Lower lobe of right lung (tissue), 2 donors: ENCODE measurements around the gene SHISAL1. TPM values are rescaled to one million over a fixed set of nuclear protein-coding genes. Genes with fewer than 3 reads are reported as not detected.
"Not testable (repeated sequence)": the region's sequence is repeated elsewhere in the genome, so short reads cannot be mapped to it uniquely, and the experiment has no call there.

Experiments used
- ATAC-seq, 2 donors: fragments of 200-7000 bp; cut with Tn5 transposase; one replicate each; pipeline ENCODE4 v1.9.1; 2020 to 2022; ENCODE audit warnings: mild to moderate bottlenecking in 2 of 2, moderate library complexity in 2 of 2
- DNase-seq: peaks from one replicate; pipeline ENCODE4 v3.0.0-alpha.2; 2020
- H3K27ac ChIP-seq: fragments of 200-600 bp; one replicate; pipeline ENCODE4 v1.8.0; 2022
- H3K27me3 ChIP-seq: fragments of 200-600 bp; one replicate; pipeline ENCODE4 v1.8.0; 2022; ENCODE audit warnings: low read depth
- H3K36me3 ChIP-seq: fragments of 200-600 bp; one replicate; pipeline ENCODE4 v1.8.0; 2022; ENCODE audit warnings: mild to moderate bottlenecking
- H3K4me1 ChIP-seq: fragments of 200-600 bp; one replicate; pipeline ENCODE4 v1.8.0; 2022
- H3K4me3 ChIP-seq: fragments of 200-600 bp; one replicate; pipeline ENCODE4 v1.8.0; 2022; ENCODE audit warnings: mild to moderate bottlenecking
- H3K9me3 ChIP-seq: fragments of 200-600 bp; one replicate; pipeline ENCODE4 v1.8.0; 2022
- intact Hi-C: fragments of 100-400 bp; cut with DNase I; formaldehyde crosslinking; loops from one replicate; pipeline ENCODE4 v1.11.0; 2022
- total RNA-seq: library from RNA; stranded (reverse); fragmentation: NEBNext Ultra II Directional; extraction: Animal tissue kit (Norgen Biotek cat#: 25700); gene quantifications from one replicate; pipeline ENCODE4 v1.2.1, GENCODE V29; 2021
- TF ChIP-seq, protein P1 (sequence below): fragments of 200-600 bp; IDR thresholded peaks from one replicate; pipeline ENCODE4 v1.8.0; 2022; ENCODE audit warnings: antibody characterized with exemption, mild to moderate bottlenecking
- donor health status: DM: no; HTN: yes; CAD: no; lungs with severe emphysema.

The SHISAL1 gene
- total RNA-seq, 1 donor from 2014 or later = 0.32 TPM

DNA sequence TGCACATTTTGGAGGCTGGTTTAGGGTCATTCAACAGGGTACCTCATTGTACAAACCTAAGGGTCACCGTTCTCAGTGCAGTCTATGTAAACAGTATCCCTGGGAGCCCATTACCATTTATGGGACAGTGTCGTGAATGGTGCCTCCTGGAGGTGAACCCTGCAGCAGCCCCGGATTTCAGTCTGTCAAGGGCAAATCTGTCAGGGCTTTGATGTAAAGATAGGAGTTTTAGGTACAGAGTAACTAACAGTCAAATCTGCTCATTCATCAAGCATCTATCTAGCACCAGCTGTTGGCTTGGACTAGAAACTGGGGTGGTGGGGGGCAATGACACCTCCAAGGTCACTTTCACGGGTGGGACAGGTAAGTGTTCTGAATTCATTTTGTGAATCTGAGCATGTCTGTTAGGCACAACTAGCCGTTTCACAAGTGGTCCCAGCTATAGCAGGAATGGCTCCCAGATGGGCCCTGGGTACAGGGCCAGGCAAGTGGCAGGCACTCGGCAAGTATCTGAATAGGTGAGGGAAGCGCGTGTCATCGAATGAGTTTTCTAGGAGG lies 68.4 kb downstream of the SHISAL1 start:
- intact Hi-C loops = no loop called here
- no peak for DNase-seq
- ATAC-seq = no peak

DNA sequence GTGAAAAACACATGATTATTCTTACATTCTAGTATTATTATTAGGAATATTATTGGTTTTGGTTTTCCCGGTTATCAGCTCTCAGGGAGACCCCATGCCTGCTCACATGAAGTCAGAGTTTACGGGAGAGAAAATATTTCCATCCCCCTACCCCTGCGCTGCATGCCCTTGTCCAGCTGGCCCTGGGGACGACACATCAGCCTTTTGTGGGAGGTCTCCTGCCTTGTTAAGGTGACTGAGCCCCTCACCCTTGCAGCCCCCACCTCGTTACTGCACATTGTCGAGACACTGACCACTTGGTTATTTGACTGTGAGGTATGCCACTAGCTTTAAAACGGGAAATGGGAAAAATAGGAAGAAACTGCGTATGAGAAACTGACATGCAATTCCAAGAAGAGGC lies 69.0 kb downstream of the SHISAL1 start:
- Histone ChIP-seq H3K27me3 (peaks cover 20% of the 10 kb centered on the region), H3K4me3 (no peak overlapping the region), H3K9me3 (no peaks in the 10 kb centered on the region), H3K36me3 (no peaks in the 10 kb centered on the region), H3K4me1 (no peaks in the 10 kb centered on the region), H3K27ac (no peak overlapping the region)
- intact Hi-C loops = no loop called here
- no peak for ATAC-seq
- no peak for DNase-seq
- TF ChIP-seq, protein P1, sequence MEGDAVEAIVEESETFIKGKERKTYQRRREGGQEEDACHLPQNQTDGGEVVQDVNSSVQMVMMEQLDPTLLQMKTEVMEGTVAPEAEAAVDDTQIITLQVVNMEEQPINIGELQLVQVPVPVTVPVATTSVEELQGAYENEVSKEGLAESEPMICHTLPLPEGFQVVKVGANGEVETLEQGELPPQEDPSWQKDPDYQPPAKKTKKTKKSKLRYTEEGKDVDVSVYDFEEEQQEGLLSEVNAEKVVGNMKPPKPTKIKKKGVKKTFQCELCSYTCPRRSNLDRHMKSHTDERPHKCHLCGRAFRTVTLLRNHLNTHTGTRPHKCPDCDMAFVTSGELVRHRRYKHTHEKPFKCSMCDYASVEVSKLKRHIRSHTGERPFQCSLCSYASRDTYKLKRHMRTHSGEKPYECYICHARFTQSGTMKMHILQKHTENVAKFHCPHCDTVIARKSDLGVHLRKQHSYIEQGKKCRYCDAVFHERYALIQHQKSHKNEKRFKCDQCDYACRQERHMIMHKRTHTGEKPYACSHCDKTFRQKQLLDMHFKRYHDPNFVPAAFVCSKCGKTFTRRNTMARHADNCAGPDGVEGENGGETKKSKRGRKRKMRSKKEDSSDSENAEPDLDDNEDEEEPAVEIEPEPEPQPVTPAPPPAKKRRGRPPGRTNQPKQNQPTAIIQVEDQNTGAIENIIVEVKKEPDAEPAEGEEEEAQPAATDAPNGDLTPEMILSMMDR = no peak

More for the DNA sequence above, 68.4 kb downstream of the SHISAL1 start:
- Histone ChIP-seq H3K36me3 (no peaks in the 10 kb centered on the region), H3K9me3 (peaks cover 2% of the 10 kb centered on the region), H3K27ac (no peak overlapping the region), H3K4me3 (no peak overlapping the region), H3K4me1 (no peaks in the 10 kb centered on the region), H3K27me3 (peaks cover 19% of the 10 kb centered on the region)
- TF ChIP-seq, protein P1 = no peak

DNA sequence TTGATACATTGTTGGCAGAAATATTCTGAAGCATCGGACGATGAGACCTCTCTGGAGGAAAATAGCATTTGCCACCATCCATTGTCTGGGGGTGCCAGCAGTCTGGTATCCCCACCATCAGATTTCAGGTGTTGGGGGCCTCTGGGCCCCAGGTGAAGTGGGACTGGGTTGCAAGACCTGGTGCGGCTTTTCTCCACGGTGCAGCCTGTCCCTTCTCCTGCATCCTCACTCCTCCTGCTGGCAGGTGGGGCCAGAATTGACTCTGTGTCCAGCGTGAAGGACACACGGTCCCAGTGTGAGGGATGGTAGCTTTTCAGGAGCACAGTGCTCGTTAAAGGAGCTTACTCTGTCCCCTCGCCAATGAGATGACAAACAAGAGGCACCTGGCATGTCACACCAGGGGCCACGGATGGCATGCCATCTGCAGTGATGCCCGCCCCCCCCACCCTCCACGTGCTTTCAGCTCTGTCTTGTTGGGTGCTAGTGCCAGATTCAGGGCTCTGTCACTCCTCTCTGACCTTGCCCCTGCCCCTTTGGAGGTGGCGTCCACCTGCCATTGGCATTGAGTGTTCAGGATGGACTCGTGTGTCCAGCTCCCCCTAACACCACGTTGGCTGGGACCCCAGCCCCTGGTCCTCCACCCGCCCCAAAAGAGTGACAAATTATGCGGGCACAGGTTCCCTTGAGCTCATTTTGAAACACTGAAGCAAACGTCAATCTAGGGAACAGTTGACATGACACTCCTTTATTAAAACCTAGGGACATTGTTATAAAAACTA lies 69.6 kb downstream of the SHISAL1 start:
- Histone ChIP-seq H3K4me3 (no peak overlapping the region), H3K9me3 (no peaks in the 10 kb centered on the region), H3K27me3 (peaks cover 25% of the 10 kb centered on the region), H3K27ac (no peak overlapping the region), H3K4me1 (no peaks in the 10 kb centered on the region), H3K36me3 (no peaks in the 10 kb centered on the region)
- TF ChIP-seq, protein P1 = no peak
- no peak for DNase-seq
- no peak for ATAC-seq
- intact Hi-C loops = no loop called here

DNA sequence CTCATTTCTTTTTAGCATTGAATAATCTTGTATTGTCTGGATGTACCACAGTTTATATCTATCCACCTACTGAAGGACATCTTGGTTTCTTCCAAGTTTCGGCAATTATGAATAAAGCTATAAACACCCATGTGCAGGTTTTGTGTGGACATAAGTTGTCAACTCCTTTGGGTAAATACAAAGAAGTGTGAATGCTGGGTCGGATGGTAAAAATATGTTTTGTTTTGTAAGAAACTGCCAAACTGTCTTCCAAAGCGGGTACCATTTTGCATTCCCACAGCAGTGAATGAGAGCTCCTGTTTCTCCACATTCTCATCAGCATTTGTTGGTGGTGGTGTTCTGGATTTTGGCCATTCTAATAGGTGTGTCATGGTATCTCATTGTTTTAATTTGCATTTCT lies 71.6 kb downstream of the SHISAL1 start:
- H3K4me1 ChIP-seq, DNase-seq, H3K27ac ChIP-seq, H3K36me3 ChIP-seq, H3K4me3 ChIP-seq, ATAC-seq, intact Hi-C loops, H3K9me3 ChIP-seq: not testable (repeated sequence)
- H3K27me3 ChIP-seq = peaks cover 25% of the 10 kb centered on the region

DNA sequence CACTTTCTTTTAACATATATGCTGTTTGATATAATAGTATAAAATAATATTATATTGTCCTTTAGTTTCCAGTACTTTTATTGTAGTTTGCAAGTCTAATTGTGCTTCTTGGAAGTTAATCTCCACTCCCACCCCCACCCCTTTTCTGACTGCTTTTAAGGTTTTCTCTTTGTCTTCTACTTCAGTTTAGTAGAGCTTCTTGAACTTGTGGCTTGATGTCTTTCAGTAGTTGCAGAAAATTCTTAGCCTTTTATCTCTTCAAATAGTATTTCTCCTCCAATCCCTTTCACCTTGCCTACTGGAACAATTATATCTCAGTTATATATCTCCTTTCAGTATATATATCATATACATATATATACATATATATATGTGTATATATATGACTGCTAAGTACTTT lies 75.5 kb downstream of the SHISAL1 start:
- ATAC-seq (no peak), DNase-seq (no peak)
- no peaks in the 10 kb centered on the region for H3K36me3 ChIP-seq
- H3K27ac ChIP-seq = no peak overlapping the region
- H3K9me3 ChIP-seq = no peaks in the 10 kb centered on the region
- H3K4me3 ChIP-seq = no peak overlapping the region
- TF ChIP-seq, protein P1 = no peak
- H3K27me3 ChIP-seq = peaks cover 6% of the 10 kb centered on the region
- H3K4me1 ChIP-seq = no peaks in the 10 kb centered on the region
- intact Hi-C loops = no loop called here

DNA sequence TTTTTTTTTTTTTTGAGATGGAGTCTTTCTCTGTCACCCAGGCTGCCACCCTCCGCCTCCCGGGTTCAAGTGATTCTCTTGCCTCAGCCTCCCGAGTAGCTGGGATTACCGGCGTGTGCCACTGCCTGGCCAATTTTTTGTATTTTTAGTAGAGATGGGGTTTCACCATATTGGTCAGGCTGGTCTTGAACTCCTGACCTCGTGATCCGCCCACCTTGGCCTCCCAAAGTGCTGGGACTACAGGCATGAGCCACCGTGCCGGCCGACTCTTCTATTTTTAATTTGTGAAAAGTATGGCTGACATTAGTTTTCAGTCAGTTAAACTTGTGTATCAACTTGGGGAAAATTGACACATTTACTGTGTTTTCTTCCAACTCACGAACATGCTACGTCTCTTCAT lies 78.4 kb downstream of the SHISAL1 start:
- ATAC-seq, H3K4me1 ChIP-seq, intact Hi-C loops, H3K36me3 ChIP-seq, H3K27me3 ChIP-seq, H3K9me3 ChIP-seq, DNase-seq, H3K4me3 ChIP-seq, H3K27ac ChIP-seq: not testable (repeated sequence)
